Measurements from ENCODE around the gene IL1RL1.

The IL1RL1 gene

GRCh38 chr2:102310964-102311640 lies at the start of gene IL1RL1:
TSS of gene IL1RL1 (plus strand) at chr2:102311563. CDS start at chr2:102338265, 26,702 bp downstream.
- DNase-seq, result peak in 1 of 2 experiments; percentile 37

- DNase-seq, result peak in 1 of 2 experiments; percentile 17
Measured at GRCh38 chr2:102262216-102263129, 48.9 kb upstream of the IL1RL1 start.

GRCh38 chr2:102264952-102265351 lies 46.4 kb upstream of the IL1RL1 start:
- no peak for DNase-seq

GRCh38 chr2:102266204-102266603 lies 45.2 kb upstream of the IL1RL1 start:
- no peak for DNase-seq

GRCh38 chr2:102267774-102268173 lies 43.6 kb upstream of the IL1RL1 start:
- no peak for DNase-seq

- no peak for DNase-seq
Measured at GRCh38 chr2:102268510-102269199, 42.7 kb upstream of the IL1RL1 start.

- DNase-seq, result peak; percentile 24 to 27
Measured at GRCh38 chr2:102269200-102269524, 42.2 kb upstream of the IL1RL1 start.

GRCh38 chr2:102271844-102272243 lies 39.5 kb upstream of the IL1RL1 start:
- peak; percentile 33 to 38 for DNase-seq

- no peak for DNase-seq
Measured at GRCh38 chr2:102273619-102274211, 37.6 kb upstream of the IL1RL1 start.

GRCh38 chr2:102276549-102277201 lies 34.7 kb upstream of the IL1RL1 start:
- no peak for DNase-seq

GRCh38 chr2:102277202-102277700 lies 34.1 kb upstream of the IL1RL1 start:
- no peak for DNase-seq

GRCh38 chr2:102278720-102279390 lies 32.5 kb upstream of the IL1RL1 start:
- peak; percentile 27 to 36 for DNase-seq

GRCh38 chr2:102279391-102279735 lies 32.0 kb upstream of the IL1RL1 start:
- DNase-seq, result no peak

- peak; percentile 38 to 53 for DNase-seq
Measured at GRCh38 chr2:102282678-102283091, 28.7 kb upstream of the IL1RL1 start.

GRCh38 chr2:102283996-102284395 lies 27.4 kb upstream of the IL1RL1 start:
- DNase-seq, result no peak

GRCh38 chr2:102284611-102285010 lies 26.8 kb upstream of the IL1RL1 start:
- no peak for DNase-seq

GRCh38 chr2:102285368-102285767 lies 26.0 kb upstream of the IL1RL1 start:
- no peak for DNase-seq

GRCh38 chr2:102286041-102286440 lies 25.3 kb upstream of the IL1RL1 start:
- DNase-seq, result peak; percentile 28 to 30

- no peak for DNase-seq
Measured at GRCh38 chr2:102289129-102289528, 22.2 kb upstream of the IL1RL1 start.

- no peak for DNase-seq
Measured at GRCh38 chr2:102290594-102290993, 20.8 kb upstream of the IL1RL1 start.

- peak; percentile 88 to 92 for DNase-seq
Measured at GRCh38 chr2:102291319-102292075, 19.9 kb upstream of the IL1RL1 start.
